GM19463 (cell line): ENCODE data around the gene POGLUT2.
"Not testable (repeated sequence)": the region's sequence is repeated elsewhere in the genome, so short reads cannot be mapped to it uniquely, and the experiment has no call there.

ENCODE experiments used
- ATAC-seq: cut with Tn5 transposase; IDR thresholded peaks from one replicate; pipeline ENCODE4 v1.9.1; 2021; ENCODE audit warnings: mild to moderate bottlenecking, moderate library complexity; ENCODE audit not compliant: unreplicated experiment

POGLUT2 gene

GRCh38 chr13:102812611-102813287 lies 14.0 kb upstream of the POGLUT2 start:
- ATAC-seq: no peak

GRCh38 chr13:102807699-102808098 lies 8.9 kb upstream of the POGLUT2 start:
- no peak for ATAC-seq

DNA sequence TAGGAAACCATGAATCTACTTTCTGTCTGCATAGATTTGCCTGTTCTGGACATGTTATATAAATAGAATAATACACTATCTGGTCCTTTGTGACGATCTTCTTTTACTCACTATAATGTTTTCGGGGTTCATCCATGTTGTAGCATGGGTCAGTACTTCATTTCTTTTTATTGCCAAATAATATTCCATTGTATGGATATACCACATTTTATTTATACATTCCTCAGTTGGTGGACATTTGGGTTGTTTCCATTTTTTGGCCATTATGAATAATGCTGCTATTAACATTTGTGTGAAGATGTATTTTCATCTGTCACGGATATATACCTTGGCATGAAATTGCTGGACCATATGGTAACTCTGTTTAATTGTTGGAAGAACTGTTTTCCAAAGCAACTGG lies 6.9 kb upstream of the POGLUT2 start:
- ATAC-seq: no peak

DNA sequence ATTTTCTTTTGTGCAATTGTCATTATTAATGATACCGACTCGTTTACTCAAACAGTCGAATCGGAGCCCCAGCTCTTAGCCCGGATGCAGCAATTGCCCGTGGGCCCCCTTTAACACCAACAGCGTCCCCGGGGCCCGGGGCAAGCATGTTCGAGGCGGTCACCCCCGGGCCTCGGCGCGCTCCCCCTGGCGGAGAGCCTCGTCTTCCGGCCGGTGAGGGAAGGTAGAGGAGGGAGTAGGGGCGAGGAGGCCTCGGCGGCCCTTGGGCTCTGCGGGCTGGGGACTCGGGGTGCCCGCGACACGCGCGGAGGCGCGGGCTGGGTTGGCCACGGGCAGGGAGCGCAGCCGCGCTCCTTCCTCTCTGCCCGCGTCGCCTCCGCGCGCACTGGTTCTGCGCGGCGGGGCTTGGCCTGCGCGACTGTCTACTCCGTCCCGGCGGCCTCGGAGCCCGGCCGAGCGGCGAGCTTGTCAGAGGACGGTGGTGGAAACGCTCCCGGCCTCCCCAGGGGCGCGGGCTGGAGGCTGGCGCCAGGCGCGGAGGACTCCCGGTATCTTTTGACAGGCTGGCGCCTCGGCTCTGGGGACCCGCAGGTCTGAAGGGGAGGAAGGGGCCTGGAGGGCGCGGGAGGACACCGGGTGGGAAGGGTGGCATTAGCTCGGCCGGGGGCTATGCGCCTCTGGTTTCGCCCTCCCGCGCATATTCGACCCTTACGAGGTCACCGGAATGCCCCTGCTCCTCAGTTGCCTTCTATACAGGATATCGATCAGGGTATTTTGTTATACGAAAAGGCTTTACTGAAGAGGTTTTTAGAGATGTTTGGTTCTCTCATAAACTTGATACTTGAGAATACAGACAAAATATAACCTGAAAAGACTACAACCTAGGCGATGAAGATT lies 1.6 kb upstream of the POGLUT2 start:
- peak; percentile 71 for ATAC-seq

- peak; percentile 4 for ATAC-seq
Measured at GRCh38 chr13:102799426-102800144, 809 bp upstream of the POGLUT2 start.

DNA sequence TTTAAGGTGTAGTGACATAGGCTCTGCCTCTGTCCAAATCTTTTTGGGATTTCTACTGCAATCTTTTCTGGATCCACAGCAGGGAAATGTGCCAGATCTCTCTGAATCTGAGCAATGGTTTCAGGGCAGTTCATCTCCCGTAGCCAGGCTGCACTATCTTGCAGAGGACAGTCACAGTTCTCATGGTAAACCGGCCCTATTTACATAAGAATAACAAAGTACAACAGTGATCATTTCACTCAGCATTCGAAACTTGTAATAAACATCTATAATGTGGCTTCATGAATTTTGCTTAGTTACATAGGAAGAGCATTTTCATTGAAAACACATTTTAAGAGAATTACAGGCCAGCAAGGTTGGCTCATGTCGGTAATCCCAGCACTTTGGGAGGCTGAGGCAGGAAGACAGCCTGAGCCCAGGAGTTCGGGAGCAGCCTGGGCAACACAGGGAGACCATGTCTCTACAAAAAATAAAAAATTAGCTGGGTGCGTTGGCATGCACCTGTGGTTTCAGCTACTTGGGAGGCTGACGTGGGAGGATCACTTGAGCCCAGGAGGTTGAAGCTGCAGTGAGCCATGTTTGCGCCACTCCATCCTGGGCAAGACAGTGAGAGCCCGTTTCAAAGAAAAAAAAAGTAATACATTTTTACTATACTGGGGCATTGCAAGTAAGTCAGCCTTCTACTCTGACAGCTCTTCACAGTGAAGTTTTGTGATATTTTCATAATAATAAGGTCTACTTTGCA lies 5.0 kb downstream of the POGLUT2 start:
- ATAC-seq: no peak

GRCh38 chr13:102792396-102792795 lies 6.4 kb downstream of the POGLUT2 start:
- no peak for ATAC-seq

DNA sequence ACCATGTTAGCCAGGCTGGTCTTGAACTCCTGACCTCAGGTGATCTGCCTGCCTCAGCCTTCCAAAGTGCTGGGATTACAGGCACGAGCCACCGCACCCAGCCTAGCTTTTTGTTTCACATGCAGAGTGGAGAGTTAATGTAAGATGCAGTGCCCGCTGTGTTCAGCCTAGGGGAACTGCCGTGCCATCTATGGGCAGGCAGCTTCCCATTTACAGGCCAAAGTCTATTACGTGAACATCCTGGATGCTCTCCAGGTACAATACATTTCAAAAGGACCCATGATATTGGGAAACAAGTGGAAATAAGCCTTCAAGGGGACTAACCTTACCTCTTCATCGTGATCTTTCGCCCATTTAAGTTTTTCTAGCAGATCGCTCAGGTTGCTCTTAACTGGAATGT lies 10.1 kb downstream of the POGLUT2 start:
- no peak for ATAC-seq

GRCh38 chr13:102784483-102784882 lies 14.3 kb downstream of the POGLUT2 start:
- no peak for ATAC-seq

DNA sequence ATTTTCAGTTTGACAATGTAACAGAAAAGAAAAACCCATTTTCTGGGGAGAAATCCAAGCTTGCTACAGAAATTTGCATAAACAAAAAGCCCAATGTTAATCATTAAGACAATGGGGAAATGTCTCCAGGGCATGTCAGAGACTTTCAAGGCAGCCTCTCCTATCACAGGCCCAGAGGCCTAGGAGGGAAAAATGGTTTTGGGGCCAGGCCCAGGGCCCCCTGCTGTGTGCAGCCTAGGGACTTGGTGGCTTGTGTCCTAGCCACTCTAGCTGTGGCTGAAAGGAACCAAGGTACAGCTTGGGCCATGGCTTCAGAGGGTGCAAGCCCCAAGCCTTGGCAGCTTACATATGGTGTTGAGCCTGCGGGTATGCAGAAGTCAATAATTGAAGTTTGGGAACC lies 17.2 kb downstream of the POGLUT2 start:
- ATAC-seq: no peak

GRCh38 chr13:102780656-102781055 lies 18.1 kb downstream of the POGLUT2 start:
- ATAC-seq: not testable (repeated sequence)

DNA sequence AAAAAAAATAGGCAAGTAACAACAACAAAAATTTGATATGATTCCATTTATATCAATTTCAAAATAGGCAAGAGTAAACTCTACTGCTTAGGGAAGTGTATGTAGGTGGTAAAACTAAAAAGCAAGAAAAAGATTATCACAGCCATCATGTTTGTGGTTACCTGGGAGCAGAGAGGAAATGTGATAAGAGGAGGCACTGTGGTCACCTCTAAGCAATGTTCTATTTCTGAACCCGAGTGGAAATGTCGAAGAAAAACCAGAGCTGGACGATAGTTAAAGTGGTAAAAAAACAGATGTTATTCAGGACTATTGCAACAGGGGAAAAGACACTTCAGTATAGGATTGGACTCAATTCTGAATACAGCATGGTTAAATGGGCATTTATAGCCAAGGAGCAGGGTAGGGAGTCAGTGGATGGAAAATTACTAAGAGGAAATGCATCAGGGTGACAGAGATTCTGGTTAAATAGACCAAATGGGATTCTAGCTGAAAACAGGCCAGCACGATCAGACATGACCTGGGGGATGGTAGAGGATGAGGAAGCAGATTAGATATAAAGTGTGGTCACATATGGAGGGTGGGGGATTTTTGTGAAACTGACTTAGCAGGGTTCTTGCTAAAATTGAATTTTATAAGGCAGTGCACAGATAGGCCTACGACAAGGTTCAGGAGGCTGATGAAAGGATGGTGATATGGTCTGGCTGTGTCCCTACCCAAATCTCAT lies 19.2 kb downstream of the POGLUT2 start:
- ATAC-seq: no peak

GRCh38 chr13:102777736-102778135 lies 21.0 kb downstream of the POGLUT2 start:
- no peak for ATAC-seq

- no peak for ATAC-seq
Measured at GRCh38 chr13:102776271-102776670, 22.5 kb downstream of the POGLUT2 start.

DNA sequence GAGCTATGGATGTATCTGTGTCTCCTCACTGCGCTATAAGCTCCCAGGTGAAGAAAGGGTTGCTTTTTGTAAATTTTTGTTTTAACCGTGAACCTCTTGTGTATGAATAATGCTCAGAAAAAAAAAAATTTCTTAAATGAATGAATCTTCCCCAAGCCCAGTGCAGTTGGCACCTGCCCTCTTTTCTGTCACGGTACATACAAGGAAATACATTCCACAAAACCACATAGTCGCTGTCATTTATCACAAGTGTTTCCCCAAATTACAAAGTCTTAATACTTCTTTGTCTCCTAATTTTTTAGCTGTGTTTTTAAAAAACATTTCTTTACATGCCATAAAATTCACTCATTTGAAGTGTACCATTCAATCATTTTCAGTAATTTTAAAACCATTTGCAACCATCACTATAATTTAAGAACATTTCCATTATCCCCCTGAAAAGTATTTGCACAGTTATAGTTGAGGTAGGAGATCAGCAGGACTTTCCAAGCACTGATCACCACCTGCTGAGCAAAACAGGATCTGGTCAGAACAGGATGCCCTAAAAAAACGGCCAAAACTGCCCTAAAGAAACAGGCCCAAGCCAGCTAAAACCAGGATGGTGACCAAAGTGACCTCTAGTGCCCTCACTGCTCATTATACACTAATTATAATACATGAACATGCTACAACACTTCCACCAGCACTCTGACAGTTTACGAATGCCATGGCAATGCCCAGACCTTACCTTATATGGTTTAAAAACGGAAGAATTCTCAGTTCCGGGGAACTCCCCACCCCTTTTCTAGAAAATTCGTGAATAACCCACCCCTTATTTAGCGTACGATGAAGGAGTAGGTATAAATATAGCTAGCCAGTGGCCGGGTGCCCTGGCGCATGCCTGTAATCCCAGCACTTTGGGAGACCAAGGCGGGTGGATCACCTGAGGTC lies 23.9 kb downstream of the POGLUT2 start:
- no peak for ATAC-seq

DNA sequence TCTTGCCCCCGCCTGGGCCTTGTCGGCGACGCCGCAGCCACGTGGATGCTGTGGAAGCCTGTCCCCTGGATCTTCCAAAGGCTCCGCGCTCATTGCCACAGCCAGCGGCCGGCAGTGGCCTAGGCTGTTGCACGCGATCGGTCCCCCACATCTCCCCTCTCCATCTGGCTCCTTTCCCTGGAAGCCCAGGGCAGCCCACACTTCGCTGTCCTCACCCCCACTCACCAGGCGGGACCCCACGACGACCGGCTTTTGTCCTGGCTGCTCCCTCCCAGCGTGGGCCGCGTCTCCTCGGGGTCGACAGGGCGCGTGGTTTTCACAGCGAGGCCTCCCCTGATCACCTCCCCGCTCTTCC lies 24.6 kb downstream of the POGLUT2 start:
- no peak for ATAC-seq

- peak; percentile 93 for ATAC-seq
Measured at GRCh38 chr13:102773441-102774213, 25.1 kb downstream of the POGLUT2 start, which contains the start of gene TEX30. Gene TEX30, minus strand, starts transcription at chr13:102773786. Its CDS starts 3,760 bp downstream, at chr13:102770026.

GRCh38 chr13:102772042-102772425 lies 26.7 kb downstream of the POGLUT2 start:
- no peak for ATAC-seq
